ENCODE results near the gene VWA8. TPM values are rescaled to one million over a fixed set of nuclear protein-coding genes. Genes with fewer than 3 reads are reported as not detected.

Gene VWA8
- total and polyA plus RNA-seq, 2 of the 8 experiments (the other 6 are each of a cell fraction or from before 2014, with no cell fraction given): 5.9 to 19.6 TPM

- Histone ChIP-seq H3K9ac (replicated peaks in 1 of 4; ENCODE audit: extremely low read depth in 1 of 4, low read depth in 3 of 4, low read length in 3 of 4) (no peak overlapping the region), H2BK20ac (ENCODE audit: low read length) (no peak overlapping the region), H2BK120ac (replicated peaks; ENCODE audit: low read depth, low read length) (no peak overlapping the region), H3K18ac (ENCODE audit: extremely low read depth, low read length) (no peak overlapping the region), H3K79me2 (ENCODE audit: control insufficient read depth in 1 of 2, insufficient read depth in 2 of 2, low read length in 2 of 2) (no peaks in the 10 kb centered on the region), H3K23me2 (ENCODE audit: low read depth, low read length) (no peaks in the 10 kb centered on the region), H3K4me2 (ENCODE audit: insufficient read depth in 1 of 2, low read depth in 2 of 2, low read length in 2 of 2) (no peak overlapping the region), H3K23ac (ENCODE audit: insufficient read length) (no peak overlapping the region), H3K4me1 (replicated peaks in 1 of 4; ENCODE audit: control insufficient read depth in 3 of 4, insufficient read depth in 4 of 4, low read length in 3 of 4) (no peaks in the 10 kb centered on the region; a peak in 1 of 7 replicates), H3K9me3 (ENCODE audit: insufficient read depth in 2 of 2, low read depth in 1 of 2, low read length in 1 of 2) (no peaks in the 10 kb centered on the region), H3K79me1 (ENCODE audit: low read depth, low read length) (no peaks in the 10 kb centered on the region), H3K14ac (ENCODE audit: insufficient read length) (no peak overlapping the region), H2AFZ (ENCODE audit: low read length) (no peak overlapping the region), H2BK15ac (ENCODE audit: low read length) (no peak overlapping the region), H3K36me3 (ENCODE audit: control insufficient read depth in 2 of 4, insufficient read depth in 4 of 4, low read length in 3 of 4) (no peaks in the 10 kb centered on the region; a peak in 1 of 8 replicates), H3K4me3 (ENCODE audit: extremely low read depth in 1 of 4, insufficient read depth in 2 of 4, low read depth in 3 of 4, low read length in 4 of 4) (no peak overlapping the region), H4K8ac (ENCODE audit: extremely low read depth, insufficient read depth, low read length) (no peak overlapping the region), H4K5ac (ENCODE audit: insufficient read length, low read depth, low read length) (no peak overlapping the region), H2AK5ac (ENCODE audit: low read depth, low read length) (no peak overlapping the region), H4K20me1 (replicated peaks in 1 of 2; ENCODE audit: control insufficient read depth in 1 of 2, insufficient read depth in 2 of 2, low read length in 2 of 2) (no peaks in the 10 kb centered on the region), H3K56ac (replicated peaks; ENCODE audit: insufficient read length, low read depth, low read length) (no peak overlapping the region), H3K4ac (replicated peaks; ENCODE audit: insufficient read length, low read depth, low read length) (no peak overlapping the region), H2BK5ac (ENCODE audit: low read depth, low read length) (no peak overlapping the region), H3K27ac (ENCODE audit: low read depth, low read length) (no peak overlapping the region), H3K27me3 (replicated peaks in 1 of 4; ENCODE audit: control insufficient read depth in 3 of 4, extremely low read depth in 1 of 4, insufficient read depth in 3 of 4, low read length in 3 of 4) (no peaks in the 10 kb centered on the region), H4K91ac (replicated peaks; ENCODE audit: insufficient read length, low read length) (no peak overlapping the region), H2BK12ac (ENCODE audit: low read depth, low read length) (no peak overlapping the region)
- DNase-seq (ENCODE audit: low read depth in 1 of 2, low spot score in 2 of 2) (no peak), FAIRE-seq (no peak)
- CTCF ChIA-PET (ENCODE audit: partially characterized antibody): no interaction called here
- WGBS, 2 experiments (ENCODE audit: extremely low coverage in 1 of 2, insufficient coverage in 1 of 2, insufficient read length in 1 of 2, insufficient replicate concordance in 2 of 2, low coverage in 1 of 2, low lambda C conversion rate in 2 of 2, missing lambda C conversion rate in 1 of 2): 91% methylated on average over 1 of the region's 1 CpG; no CpG with 5 or more reads in 1 of the 2 experiments
- POLR2A ChIA-PET (ENCODE audit: partially characterized antibody): no interaction called here
- TF ChIP-seq NANOG (IDR thresholded peaks at IDR 0.05; ENCODE audit: insufficient read depth, low read depth, low read length, poor library complexity, severe bottlenecking) (no peak), SP1 (IDR thresholded peaks at IDR 0.05; ENCODE audit: low read depth, low read length) (no peak), EGR1 (IDR thresholded peaks at IDR 0.05; ENCODE audit: borderline replicate concordance, low read depth, low read length) (no peak), GTF2F1 (IDR thresholded peaks at IDR 0.05; ENCODE audit: borderline replicate concordance, low read depth, low read length) (no peak), TCF12 (IDR thresholded peaks at IDR 0.05; ENCODE audit: low read depth, low read length) (no peak), RXRA (IDR thresholded peaks at IDR 0.05; ENCODE audit: insufficient read depth, low read depth, low read length) (no peak), RBBP5 (IDR thresholded peaks at IDR 0.05; ENCODE audit: borderline replicate concordance, low read depth, low read length) (no peak), CHD1 (IDR thresholded peaks at IDR 0.05; ENCODE audit: low read depth, low read length) (no peak), SIN3A (conservative IDR thresholded peaks at IDR 0.05 in 1 of 2, IDR thresholded peaks at IDR 0.05 in 1 of 2; ENCODE audit: low read depth in 1 of 2, low read length in 2 of 2) (no peak), SIRT6 (IDR thresholded peaks at IDR 0.05; ENCODE audit: low read length) (no peak), CHD2 (IDR thresholded peaks at IDR 0.05; ENCODE audit: low read length) (no peak), HDAC2 (IDR thresholded peaks at IDR 0.05; ENCODE audit: borderline replicate concordance in 1 of 2, low read depth in 2 of 2, low read length in 2 of 2) (no peak), KDM1A (IDR thresholded peaks at IDR 0.05; ENCODE audit: borderline replicate concordance, low read length) (no peak), JUND (IDR thresholded peaks at IDR 0.05; ENCODE audit: low read length) (no peak), POLR2A (IDR thresholded peaks at IDR 0.05; ENCODE audit: control extremely low read depth in 1 of 2, low read depth in 2 of 2, low read length in 2 of 2) (no peak)
These were observed 193.1 kb downstream of the VWA8 start for GRCh38 chr13:41767801-41768200.
